ENCODE data around the gene LAMC1.

Gene LAMC1

GRCh38 chr1:183022202-183023145 is 746 bp upstream of the LAMC1 start:
- peaks cover 17% of the 10 kb centered on the region for H3K36me3 ChIP-seq (ENCODE audit: control insufficient read depth, insufficient read depth, low read length, severe bottlenecking)
- no peaks in the 10 kb centered on the region for H3K9me3 ChIP-seq (ENCODE audit: control insufficient read depth, low read length)
- peak overlapping the region; percentile 95 for H3K9ac ChIP-seq (ENCODE audit: low read length)
- DNase-seq (ENCODE audit: low read depth) = peak; percentile 98
- peak overlapping the region; percentile 80 for H3K4me3 ChIP-seq (ENCODE audit: low read length)
- peaks cover 12% of the 10 kb centered on the region for H3K4me1 ChIP-seq (ENCODE audit: control insufficient read depth, insufficient read depth, low read length)
- no peaks in the 10 kb centered on the region for H3K27me3 ChIP-seq (replicated peaks; ENCODE audit: control insufficient read depth, insufficient read depth, low read length)

- peaks cover 25% of the 10 kb centered on the region for H3K4me1 ChIP-seq (ENCODE audit: control insufficient read depth, insufficient read depth, low read length)
- peak; percentile 67 for DNase-seq (ENCODE audit: low read depth)
- H3K9ac ChIP-seq (ENCODE audit: low read length) = peak overlapping the region; percentile 99
- peaks cover 26% of the 10 kb centered on the region for H3K36me3 ChIP-seq (ENCODE audit: control insufficient read depth, insufficient read depth, low read length, severe bottlenecking)
- H3K4me3 ChIP-seq (ENCODE audit: low read length) = peak overlapping the region; percentile 93
- no peaks in the 10 kb centered on the region for H3K9me3 ChIP-seq (ENCODE audit: control insufficient read depth, low read length)
- no peaks in the 10 kb centered on the region for H3K27me3 ChIP-seq (replicated peaks; ENCODE audit: control insufficient read depth, insufficient read depth, low read length)
Measured at GRCh38 chr1:183023601-183024316, 539 bp downstream of the LAMC1 start.

DNA sequence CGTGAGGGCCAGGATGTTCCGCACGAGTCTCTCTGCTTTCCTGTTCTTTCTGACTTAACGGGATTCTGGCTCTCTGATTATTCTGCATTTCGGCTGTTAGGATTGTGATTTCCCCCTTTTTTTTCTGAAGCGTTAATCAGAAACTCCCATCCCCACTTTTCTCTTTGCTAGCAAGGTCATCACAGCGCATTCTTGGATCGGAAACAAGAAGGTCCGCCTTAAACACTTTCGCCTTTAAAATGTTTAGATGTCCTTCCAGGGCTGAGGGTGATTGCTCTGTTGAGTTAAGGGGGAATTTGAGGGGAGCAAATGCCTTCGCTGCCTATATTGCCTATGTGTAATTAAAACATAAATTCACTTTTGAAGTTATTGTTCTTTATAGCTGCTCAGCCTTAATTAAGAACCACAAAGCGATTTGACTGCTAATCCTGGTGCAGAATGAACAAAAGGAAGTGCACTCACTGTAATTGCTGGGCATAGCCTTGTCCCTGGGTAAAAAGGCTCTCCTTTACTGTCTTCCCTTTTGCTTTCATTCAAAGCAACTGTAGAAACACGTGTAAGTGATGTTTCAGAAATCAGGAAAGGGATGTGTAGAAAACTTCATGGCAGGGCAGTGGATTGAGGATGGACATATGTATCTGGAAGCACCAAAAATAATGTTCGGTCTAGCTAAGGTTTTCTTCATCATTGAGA is 1.2 kb downstream of the LAMC1 start:
- no peaks in the 10 kb centered on the region for H3K27me3 ChIP-seq (replicated peaks; ENCODE audit: control insufficient read depth, insufficient read depth, low read length)
- peak; percentile 46 for DNase-seq (ENCODE audit: low read depth)

DNA sequence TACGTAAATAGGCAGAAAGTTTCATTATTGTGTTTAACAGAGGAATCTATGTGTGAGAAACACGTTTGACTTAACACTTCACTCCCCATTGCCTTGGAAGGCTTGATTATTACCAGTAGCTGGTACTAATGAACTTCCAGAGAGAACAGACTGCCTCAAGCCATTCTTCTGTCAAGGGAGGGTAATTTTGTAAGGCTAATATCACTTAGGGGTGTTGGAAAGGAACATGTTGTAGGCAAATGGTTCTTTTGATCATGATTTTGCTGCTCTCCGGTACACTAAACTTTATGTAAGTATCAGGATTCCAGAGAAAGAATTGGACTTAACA is 1.8 kb downstream of the LAMC1 start:
- Histone ChIP-seq H3K4me1 (ENCODE audit: control insufficient read depth, insufficient read depth, low read length) (peaks cover 37% of the 10 kb centered on the region), H3K9me3 (ENCODE audit: control insufficient read depth, low read length) (no peaks in the 10 kb centered on the region), H3K36me3 (ENCODE audit: control insufficient read depth, insufficient read depth, low read length, severe bottlenecking) (peaks cover 35% of the 10 kb centered on the region), H3K9ac (ENCODE audit: low read length) (peak overlapping the region; percentile 99), H3K27me3 (replicated peaks; ENCODE audit: control insufficient read depth, insufficient read depth, low read length) (no peaks in the 10 kb centered on the region), H3K4me3 (ENCODE audit: low read length) (peak overlapping the region; percentile 93)
- DNase-seq (ENCODE audit: low read depth) = peak; percentile 32

More for the DNA sequence above, 1.2 kb downstream of the LAMC1 start:
- peaks cover 33% of the 10 kb centered on the region for H3K36me3 ChIP-seq (ENCODE audit: control insufficient read depth, insufficient read depth, low read length, severe bottlenecking)
- H3K9me3 ChIP-seq (ENCODE audit: control insufficient read depth, low read length) = no peaks in the 10 kb centered on the region
- peaks cover 32% of the 10 kb centered on the region for H3K4me1 ChIP-seq (ENCODE audit: control insufficient read depth, insufficient read depth, low read length)
- peak overlapping the region; percentile 93 for H3K4me3 ChIP-seq (ENCODE audit: low read length)
- H3K9ac ChIP-seq (ENCODE audit: low read length) = peak overlapping the region; percentile 99

- peak overlapping the region; percentile 93 for H3K4me3 ChIP-seq (ENCODE audit: low read length)
- H3K9me3 ChIP-seq (ENCODE audit: control insufficient read depth, low read length) = no peaks in the 10 kb centered on the region
- no peaks in the 10 kb centered on the region for H3K27me3 ChIP-seq (replicated peaks; ENCODE audit: control insufficient read depth, insufficient read depth, low read length)
- DNase-seq (ENCODE audit: low read depth) = peak; percentile 66
- H3K9ac ChIP-seq (ENCODE audit: low read length) = peak overlapping the region; percentile 99
- H3K4me1 ChIP-seq (ENCODE audit: control insufficient read depth, insufficient read depth, low read length) = peaks cover 48% of the 10 kb centered on the region
- H3K36me3 ChIP-seq (ENCODE audit: control insufficient read depth, insufficient read depth, low read length, severe bottlenecking) = peaks cover 38% of the 10 kb centered on the region
Measured at GRCh38 chr1:183025782-183026774, 2.9 kb downstream of the LAMC1 start.

GRCh38 chr1:183027031-183027430 is 3.8 kb downstream of the LAMC1 start:
- H3K9me3 ChIP-seq (ENCODE audit: control insufficient read depth, low read length) = no peaks in the 10 kb centered on the region
- peaks cover 49% of the 10 kb centered on the region for H3K4me1 ChIP-seq (ENCODE audit: control insufficient read depth, insufficient read depth, low read length)
- H3K9ac ChIP-seq (ENCODE audit: low read length) = peak overlapping the region; percentile 99
- peaks cover 38% of the 10 kb centered on the region for H3K36me3 ChIP-seq (ENCODE audit: control insufficient read depth, insufficient read depth, low read length, severe bottlenecking)
- DNase-seq (ENCODE audit: low read depth) = no peak
- H3K27me3 ChIP-seq (replicated peaks; ENCODE audit: control insufficient read depth, insufficient read depth, low read length) = no peaks in the 10 kb centered on the region
- peak overlapping the region; percentile 93 for H3K4me3 ChIP-seq (ENCODE audit: low read length)

- DNase-seq (ENCODE audit: low read depth) = peak; percentile 37
- peaks cover 50% of the 10 kb centered on the region for H3K4me1 ChIP-seq (ENCODE audit: control insufficient read depth, insufficient read depth, low read length)
- H3K27me3 ChIP-seq (replicated peaks; ENCODE audit: control insufficient read depth, insufficient read depth, low read length) = no peaks in the 10 kb centered on the region
- H3K4me3 ChIP-seq (ENCODE audit: low read length) = peak overlapping the region; percentile 93
- peak overlapping the region; percentile 99 for H3K9ac ChIP-seq (ENCODE audit: low read length)
- no peaks in the 10 kb centered on the region for H3K9me3 ChIP-seq (ENCODE audit: control insufficient read depth, low read length)
- H3K36me3 ChIP-seq (ENCODE audit: control insufficient read depth, insufficient read depth, low read length, severe bottlenecking) = peaks cover 38% of the 10 kb centered on the region
Measured at GRCh38 chr1:183027791-183028190, 4.6 kb downstream of the LAMC1 start.

DNA sequence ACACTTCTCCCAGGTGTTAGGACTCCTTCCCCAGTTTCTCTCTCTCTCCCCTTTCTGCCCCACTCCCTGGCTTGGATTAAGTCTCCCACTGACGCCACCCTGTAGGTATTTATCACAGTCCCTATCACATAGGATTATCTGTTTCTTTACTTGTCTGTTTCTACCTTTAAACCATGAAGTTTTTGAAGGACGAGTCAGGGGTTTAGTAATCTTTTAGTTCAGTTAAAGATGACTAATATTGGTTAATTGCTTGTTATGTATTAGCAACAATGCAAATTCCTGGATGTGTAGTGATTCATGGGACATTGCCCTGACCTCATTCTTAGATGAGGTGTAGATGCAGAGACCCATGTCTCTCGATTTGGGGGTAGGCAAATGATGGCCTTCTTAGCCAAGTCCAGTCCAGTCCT is 6.4 kb downstream of the LAMC1 start:
- Histone ChIP-seq H3K9ac (ENCODE audit: low read length) (peak overlapping the region; percentile 99), H3K27me3 (replicated peaks; ENCODE audit: control insufficient read depth, insufficient read depth, low read length) (no peaks in the 10 kb centered on the region), H3K4me1 (ENCODE audit: control insufficient read depth, insufficient read depth, low read length) (peaks cover 57% of the 10 kb centered on the region), H3K4me3 (ENCODE audit: low read length) (peak overlapping the region; percentile 93), H3K9me3 (ENCODE audit: control insufficient read depth, low read length) (no peaks in the 10 kb centered on the region), H3K36me3 (ENCODE audit: control insufficient read depth, insufficient read depth, low read length, severe bottlenecking) (peaks cover 55% of the 10 kb centered on the region)
- peak; percentile 55 for DNase-seq (ENCODE audit: low read depth)

GRCh38 chr1:183030053-183030452 is 6.8 kb downstream of the LAMC1 start:
- H3K4me3 ChIP-seq (ENCODE audit: low read length) = peak overlapping the region; percentile 93
- H3K9me3 ChIP-seq (ENCODE audit: control insufficient read depth, low read length) = no peaks in the 10 kb centered on the region
- H3K36me3 ChIP-seq (ENCODE audit: control insufficient read depth, insufficient read depth, low read length, severe bottlenecking) = peaks cover 55% of the 10 kb centered on the region
- peaks cover 57% of the 10 kb centered on the region for H3K4me1 ChIP-seq (ENCODE audit: control insufficient read depth, insufficient read depth, low read length)
- peak overlapping the region; percentile 99 for H3K9ac ChIP-seq (ENCODE audit: low read length)
- H3K27me3 ChIP-seq (replicated peaks; ENCODE audit: control insufficient read depth, insufficient read depth, low read length) = no peaks in the 10 kb centered on the region
- peak; percentile 68 for DNase-seq (ENCODE audit: low read depth)
